IPS-18c (cell line): Measurements from ENCODE around the gene GATAD2A.
A peak's percentile ranks its signal among the peaks of the same experiment; 100 is the strongest.
"Not testable (repeated sequence)": the region's sequence is repeated elsewhere in the genome, so short reads cannot be mapped to it uniquely, and the experiment has no call there.

ENCODE experiments used
- H3K4me3 ChIP-seq: 2 replicates; pipeline ENCODE4 v1.7.0; 2013; ENCODE audit warnings: low read depth, mild to moderate bottlenecking, low read length, moderate library complexity; ENCODE audit not compliant: insufficient read depth
- H3K9me3 ChIP-seq: one replicate; pipeline ENCODE4 v1.6.1; 2013; ENCODE audit warnings: mild to moderate bottlenecking, low read length, moderate library complexity; ENCODE audit not compliant: control insufficient read depth, insufficient read depth

Gene GATAD2A

DNA sequence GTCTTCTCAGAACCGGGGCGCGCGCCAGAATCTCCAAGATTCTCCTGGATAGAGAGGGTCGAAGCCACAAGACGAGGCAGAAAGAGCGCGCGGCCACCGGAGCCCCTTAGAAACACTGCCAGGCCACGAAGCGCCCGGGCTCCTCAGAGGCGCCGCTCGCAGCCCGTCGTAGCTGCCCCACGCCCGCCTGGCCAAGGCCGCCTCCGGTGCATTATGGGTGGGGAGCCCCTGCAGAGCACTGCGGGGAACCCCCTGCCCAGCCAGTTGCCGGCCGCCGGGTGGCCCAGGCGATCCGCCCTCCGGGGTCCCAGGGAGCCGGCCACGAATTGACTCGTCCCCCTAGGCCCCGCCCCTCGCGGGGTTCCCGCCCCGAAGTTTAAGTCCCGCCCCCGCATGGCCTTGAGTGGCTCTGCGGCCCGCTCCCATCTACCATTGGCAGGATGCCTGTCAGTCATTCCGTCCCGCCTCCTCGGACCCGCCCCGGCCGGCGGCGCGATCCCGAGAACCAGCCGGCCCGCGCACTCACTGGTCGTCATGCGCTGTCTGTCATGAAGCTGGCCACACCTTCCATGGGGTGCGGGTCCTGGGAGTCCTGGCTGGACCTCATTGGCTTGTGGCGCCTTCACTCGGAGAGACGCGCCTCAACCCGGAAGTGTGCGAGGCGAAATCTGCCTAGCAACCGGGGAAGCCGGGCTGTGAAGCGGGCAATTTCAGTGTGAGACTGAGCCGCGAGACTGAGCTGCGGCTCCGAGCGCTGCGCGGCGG lies 20.2 kb upstream of the GATAD2A start:
- Histone ChIP-seq H3K4me3 (peak overlapping the region; percentile 81), H3K9me3 (no peaks in the 10 kb centered on the region)

DNA sequence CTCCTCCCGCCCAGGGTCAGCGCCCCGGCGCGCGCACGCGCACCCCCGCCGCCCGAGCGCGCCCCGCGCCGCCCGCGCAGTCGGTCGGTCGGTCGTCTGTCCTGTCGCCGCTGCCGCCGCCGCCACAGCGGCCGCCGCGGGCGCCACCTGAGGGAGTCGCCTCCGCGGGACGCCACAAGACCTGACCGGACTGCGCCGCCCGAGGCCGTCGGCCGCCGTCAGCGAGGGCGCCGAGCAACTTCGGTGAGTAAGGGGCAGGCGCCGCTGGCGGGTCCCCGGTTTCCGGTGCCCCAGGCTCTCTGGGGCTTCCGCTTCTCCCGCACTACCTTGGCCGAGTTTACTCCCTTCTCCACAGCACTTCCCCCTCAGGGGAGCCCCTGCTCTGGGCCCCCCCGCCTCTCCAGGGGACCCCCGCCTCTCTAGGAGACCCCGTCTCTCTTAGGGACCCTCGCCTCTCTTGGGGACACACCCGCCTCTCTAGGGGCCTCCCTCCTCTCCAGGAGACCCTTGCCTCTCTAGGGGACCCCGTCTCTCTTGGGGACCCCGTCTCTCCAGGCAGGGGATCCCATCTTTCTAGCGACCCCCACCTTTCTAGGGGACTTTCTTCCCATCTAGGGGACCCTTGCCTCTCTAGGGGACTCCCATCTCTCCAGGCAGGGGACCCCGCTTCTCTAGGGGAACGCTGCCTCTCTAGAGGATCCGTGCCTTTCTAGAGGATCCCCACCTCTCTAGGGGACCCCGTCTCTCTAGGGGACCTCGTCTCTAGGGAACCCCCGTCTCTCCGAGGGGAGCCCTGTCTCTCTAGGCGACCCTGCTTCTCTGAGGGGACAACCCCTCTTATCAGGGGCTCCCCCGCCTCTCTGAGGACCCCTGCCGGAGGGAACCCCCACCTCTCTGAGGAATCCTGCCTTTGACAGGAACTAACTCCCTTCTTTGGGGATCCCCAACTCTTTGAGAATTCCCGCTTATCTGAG lies 19.3 kb upstream of the GATAD2A start:
- Histone ChIP-seq H3K4me3 (peak overlapping the region; percentile 81), H3K9me3 (no peaks in the 10 kb centered on the region)

DNA sequence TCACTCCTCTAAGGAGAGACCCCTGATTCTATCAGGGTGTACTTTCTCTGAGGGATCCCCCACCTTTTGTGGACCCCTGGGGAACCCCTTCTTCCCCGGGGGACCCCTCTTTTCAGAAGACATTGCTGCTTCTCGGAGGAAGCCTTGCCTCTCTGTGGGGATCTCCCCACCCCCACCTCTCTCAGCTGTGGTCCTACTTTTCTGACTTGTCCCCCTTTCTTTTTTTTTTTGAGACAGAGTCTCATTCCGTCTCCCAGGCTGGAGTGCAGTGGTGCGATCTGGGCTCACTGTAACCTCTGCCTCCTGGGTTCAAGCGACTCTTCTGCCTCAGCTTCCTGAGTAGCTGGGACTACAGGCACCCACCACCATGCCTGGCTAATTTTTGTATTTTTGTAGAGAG lies 18.4 kb upstream of the GATAD2A start:
- H3K9me3 ChIP-seq: no peaks in the 10 kb centered on the region
- H3K4me3 ChIP-seq: peak overlapping the region; percentile 81; the same call in 1 of the 2 replicates

DNA sequence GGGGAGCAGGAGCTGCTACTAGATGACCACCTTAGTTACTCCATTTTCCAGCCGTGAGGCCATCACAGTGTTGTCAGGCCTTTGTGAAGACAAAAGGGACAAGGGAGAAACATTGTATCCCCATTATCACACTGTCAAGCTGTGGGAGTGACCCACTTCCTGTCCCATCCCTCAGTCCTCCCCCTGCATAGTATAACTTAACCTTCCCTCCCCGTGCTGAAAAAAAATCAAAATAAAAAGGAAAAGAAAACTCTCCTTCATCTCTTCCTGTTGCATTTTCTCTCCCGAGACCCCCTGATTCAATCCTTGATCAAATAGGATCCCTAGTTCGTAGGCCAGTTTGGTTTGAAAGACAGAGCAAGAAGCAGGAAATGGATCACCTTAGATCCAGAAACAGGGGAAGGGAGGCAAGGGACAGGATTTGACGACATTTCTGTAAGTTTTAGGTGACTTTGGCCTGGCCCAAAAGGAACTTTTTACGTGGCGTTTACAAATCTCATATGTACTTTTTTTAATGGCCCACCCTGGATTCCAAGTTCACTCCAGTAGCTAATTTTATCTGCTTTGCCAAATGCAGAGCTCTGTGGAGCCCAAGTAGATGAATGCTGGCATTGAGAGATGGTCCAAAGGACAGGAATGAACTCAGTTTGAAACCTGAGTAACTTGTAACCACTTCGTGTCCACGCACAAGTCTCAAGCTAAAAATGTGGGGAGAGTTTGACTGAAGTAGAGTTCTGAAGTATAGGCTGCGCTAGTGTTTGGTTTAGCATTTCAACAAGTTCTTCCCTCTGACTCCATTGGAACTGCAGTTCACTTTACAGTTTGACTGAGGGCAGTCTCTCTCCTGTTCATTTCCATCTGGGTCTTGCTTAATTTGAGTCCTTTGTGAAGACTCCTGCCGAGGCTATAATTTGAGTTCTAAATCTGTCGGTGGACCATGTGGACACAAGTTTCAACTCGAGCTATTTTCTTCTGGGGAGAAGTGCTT lies 16.6 kb upstream of the GATAD2A start:
- no peak overlapping the region; the same call in 1 of the 2 replicates for H3K4me3 ChIP-seq
- no peaks in the 10 kb centered on the region for H3K9me3 ChIP-seq

DNA sequence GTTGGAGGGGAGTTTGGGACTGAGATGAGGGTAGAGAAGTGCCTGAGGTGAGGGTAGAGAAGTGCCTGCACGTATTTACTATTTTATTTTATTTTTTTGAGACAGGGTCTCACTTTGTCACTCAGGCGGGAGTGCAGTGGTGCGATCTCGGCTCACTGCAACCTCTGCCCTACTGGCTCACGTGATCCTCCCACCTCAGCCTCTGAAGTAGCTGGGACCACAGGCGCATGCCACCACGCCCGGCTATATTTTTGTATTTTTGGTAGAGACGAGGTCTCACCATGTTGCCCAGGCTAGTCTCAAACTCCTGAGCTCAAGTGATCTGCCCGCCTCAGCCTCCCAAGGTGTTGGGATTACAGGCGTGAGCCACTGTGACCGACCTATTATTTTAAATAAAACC lies 15.8 kb upstream of the GATAD2A start:
- H3K4me3 ChIP-seq, H3K9me3 ChIP-seq: not testable (repeated sequence)

DNA sequence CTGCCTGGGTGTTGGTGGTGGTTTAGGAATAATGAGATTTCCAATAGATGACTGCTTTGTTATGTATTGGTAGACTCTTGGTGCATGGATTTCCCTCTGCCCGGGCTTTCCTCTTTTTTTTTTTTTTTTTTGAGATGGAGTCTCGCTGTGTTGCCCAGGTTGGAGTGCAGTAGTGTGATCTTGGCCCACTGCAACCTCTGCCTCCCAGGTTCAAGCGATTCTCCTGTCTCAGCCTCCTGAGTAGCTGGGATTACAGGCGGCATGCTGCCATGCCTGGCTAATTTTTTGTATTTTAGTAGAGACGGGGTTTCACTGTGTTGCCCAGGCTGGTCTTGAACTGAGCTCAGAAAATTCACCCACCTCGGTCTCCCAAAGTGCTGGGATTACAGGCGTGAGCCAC lies 11.1 kb upstream of the GATAD2A start:
- H3K4me3 ChIP-seq, H3K9me3 ChIP-seq: not testable (repeated sequence)

DNA sequence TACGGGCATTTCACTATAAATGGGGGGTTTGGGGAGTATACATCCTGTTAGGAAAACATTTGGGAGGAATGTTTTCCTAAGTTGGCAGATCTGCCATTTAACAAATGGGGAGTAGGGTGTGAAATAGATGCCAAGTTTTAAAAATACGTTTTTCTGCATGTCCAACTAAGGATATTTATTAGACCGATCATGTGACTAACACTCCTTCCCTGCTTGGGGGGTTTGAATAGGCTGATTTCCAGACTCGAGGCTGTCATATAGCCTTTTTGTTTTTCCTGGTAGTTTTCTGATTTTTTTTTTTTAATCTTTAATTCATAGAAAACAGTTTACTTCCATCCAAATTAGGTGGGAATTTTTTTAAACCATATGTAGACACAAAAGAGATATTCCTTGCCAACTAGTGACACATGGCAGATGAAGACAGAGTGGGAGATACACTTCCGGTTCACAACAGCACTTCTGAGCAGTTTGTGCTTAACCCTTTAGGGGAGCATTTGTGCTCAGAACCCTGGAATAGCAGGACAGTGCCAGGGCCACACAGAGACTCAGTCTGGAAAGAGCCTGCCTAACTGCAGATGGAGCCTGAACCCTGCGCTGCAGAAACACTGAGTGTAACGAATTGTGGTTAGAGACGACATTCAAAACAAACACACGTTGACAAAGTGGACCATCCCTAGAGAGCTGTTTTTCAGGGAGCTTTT lies 5.6 kb upstream of the GATAD2A start:
- no peak overlapping the region for H3K4me3 ChIP-seq
- peaks cover 2% of the 10 kb centered on the region for H3K9me3 ChIP-seq

DNA sequence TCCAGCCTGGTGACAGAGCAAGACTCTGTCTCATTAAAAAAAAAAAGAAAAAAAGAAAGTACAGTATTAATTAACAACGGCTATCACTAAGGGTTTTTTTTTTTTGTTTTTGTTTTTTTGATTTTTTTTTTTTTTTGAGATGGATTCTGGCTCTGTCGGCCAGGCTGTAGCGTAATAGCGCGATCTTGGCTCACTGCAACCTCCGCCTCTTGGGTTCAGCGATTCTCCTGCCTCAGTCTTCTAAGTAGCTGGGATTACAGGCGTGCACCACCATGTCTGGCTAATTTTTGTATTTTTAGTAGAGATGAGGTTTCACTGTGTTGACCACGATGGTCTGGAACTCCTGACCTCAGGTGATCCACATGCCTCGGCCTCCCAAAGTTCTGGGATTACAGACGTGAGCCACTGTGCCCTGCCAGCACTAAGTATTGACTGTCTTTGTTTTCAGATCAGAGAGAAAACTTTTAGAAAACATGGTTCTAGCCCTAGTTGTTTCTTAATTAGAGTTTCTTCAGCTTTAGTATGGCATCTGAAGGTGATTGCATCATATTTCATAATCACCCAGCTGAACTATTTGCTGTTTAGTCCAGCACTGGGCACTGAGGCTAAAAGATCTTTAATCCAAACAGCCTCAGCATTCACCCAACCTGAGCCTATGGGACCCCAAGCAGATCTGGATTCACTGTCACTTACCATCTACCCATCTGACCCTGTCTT lies 2.7 kb upstream of the GATAD2A start:
- H3K9me3 ChIP-seq: peaks cover 2% of the 10 kb centered on the region
- H3K4me3 ChIP-seq: no peak overlapping the region

DNA sequence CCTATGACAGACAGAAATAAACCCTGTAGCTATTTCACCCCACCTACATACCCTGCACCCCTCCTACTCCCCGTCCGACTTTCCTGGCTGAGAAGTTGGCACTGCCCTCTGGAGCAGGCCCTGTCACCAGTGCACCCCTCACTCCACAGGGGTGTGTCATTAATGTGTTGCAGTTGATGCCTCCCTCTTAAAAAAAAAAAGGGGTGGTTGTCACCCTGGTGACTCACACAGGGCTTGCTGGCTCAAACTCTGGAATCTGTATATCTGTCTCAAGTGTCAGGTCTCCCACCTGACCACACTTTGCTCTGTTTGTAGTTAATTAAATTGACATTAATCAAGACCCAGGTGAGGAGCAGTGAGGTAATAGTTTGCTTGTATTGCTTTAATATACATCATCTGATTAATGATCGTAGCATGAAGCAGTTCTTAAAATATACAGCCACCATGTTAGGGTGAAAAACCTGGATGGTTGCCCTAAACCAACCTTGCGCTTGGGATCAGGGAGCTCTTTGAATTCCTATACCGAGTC lies 2.0 kb upstream of the GATAD2A start:
- peaks cover 2% of the 10 kb centered on the region for H3K9me3 ChIP-seq

DNA sequence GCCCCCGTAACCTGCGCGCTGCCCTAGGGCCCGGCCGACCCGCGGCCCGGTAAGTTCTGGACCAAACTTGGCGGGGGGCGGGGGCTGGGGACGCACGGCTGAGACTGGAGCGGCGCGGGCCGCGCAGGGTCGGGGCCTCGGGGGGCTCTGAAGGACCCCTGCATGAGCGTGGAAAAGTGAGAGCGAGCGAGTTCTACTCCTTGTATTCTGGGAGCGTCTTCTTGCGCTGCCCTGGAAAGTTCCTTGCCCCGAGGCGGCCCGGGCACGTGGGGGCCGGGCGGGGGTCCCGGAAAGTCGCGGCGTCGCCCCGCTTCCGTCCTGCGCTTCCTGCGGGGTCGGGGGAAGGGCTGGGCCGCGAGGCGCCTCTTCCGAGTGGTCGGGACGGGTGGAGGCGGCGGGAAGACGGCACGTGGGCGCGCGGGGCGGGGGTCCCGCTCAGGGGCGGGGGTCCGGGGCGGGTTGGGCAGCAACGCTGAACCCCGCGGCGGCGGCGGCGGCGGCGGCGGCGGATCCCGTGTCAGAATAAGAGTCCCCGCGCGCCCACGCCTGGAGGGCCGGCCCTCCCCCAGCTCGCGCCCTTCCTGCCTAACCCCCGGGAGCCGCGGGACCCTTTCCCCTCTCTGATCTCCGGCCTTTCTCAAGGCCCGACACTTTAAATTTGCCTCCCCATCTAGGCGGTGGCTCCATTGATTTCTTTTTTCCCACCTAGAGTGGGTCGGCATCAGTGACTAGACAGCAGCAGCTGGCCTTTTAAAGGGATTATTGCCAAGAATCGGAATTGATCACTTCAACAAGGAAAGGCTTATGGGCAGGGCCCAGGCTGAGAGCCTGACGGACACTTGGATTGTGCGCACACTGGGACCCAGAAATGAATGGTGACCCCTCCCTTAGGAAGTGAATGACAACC lies 749 bp downstream of the GATAD2A start:
- Histone ChIP-seq H3K4me3 (peak overlapping the region; percentile 53), H3K9me3 (peaks cover 2% of the 10 kb centered on the region)

More for the DNA sequence above, 2.0 kb upstream of the GATAD2A start:
- H3K4me3 ChIP-seq: no peak overlapping the region

DNA sequence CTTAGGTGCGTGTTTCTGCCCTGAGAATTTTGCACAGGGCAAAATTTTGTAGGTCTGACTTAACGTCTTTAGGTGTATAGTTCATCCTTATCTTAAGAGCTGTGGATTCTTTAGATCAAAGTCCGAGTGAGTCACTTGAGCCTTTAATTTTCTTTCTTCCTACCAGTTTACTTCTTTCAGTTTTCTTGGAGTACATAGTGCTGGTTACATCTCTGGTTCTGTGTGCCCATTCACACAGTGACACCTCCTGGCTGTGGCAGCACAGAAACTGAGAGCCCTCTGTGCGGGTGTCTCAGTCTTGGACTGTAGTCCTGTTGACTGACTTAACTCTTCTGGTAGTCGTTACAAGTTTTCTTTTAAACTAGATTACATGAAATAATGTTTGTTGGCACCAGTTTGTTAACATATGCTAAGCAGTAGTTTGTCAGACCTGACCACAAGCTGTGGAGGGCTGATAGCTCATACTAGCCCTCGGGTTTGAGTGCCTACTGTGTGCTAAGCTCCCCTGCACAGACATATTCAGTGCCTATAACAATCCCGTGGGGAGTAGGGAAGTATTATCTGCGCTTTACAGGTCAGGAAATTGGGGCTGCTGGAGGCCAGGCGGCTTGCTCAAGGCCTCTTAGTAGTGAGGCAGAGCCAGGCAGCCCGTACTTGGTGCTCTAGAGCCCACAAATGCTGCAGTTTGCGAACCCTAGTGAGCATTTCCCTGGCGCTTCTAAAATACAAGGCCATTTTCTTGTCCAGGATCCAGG lies 1.6 kb downstream of the GATAD2A start:
- Histone ChIP-seq H3K9me3 (no peaks in the 10 kb centered on the region), H3K4me3 (peak overlapping the region; percentile 53)

DNA sequence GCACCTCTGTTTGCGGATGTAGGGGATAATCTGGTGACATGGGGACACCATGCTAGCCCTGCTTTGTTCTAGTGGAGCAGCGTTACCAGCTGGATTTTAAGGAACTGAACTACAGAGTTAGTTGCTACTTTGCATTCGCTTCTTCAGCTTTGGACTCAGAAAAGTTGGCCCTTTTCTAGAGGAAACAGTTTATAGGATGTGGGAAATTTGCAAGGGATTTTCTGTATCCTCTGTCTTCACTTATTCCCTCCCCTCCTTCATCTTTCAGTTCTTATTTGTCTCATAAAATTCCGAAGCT lies 2.1 kb downstream of the GATAD2A start:
- no peaks in the 10 kb centered on the region for H3K9me3 ChIP-seq
- H3K4me3 ChIP-seq: 0 out of 2 replicates have a peak overlapping the region, but pooled peaks have one; percentile 53

DNA sequence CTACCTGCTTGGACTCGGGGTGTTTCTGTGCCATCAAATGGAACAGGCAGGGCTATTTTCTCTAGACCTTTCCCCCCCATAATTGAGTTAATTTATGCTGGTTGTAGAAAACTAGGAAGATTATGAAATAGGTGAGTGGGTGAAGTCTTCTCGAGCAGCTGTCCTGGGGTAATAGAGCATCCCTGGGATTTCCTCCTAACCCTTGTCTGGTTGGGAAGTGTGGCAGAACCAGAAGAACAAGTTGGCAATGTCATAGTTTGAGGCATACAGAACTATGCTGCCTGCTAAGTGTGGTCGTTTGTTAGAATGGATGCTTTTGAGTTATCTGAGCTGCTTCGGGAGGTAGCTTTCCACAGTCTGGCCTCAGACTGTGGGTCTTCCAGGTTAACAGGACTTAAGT lies 3.7 kb downstream of the GATAD2A start:
- peaks cover 2% of the 10 kb centered on the region for H3K9me3 ChIP-seq
- no peak overlapping the region for H3K4me3 ChIP-seq

DNA sequence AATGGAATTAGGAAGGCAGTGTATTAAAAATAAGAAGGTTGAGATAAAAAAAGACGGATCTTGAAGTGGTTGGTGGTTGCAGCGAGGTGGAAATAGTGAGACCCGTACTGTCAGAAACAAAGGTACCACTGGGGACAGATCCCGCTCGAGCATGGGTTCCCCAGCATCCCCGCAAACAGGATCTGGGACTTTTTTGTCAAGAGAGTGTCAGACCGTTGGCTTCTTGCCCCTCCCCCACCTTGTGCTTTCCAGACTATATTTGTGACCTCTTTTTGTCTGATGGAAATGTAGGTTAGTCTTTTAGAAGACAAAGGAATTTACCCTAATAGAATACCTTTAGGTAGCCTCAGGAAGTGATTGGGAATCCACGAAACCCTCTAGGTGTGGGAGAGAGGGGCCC lies 4.2 kb downstream of the GATAD2A start:
- H3K9me3 ChIP-seq: peaks cover 2% of the 10 kb centered on the region
- 0 out of 2 replicates have a peak overlapping the region, but pooled peaks have one; percentile 15 for H3K4me3 ChIP-seq
